Suprapubic skin (tissue), 4 donors: ENCODE data around the gene ASB18. TPM values are rescaled to one million over a fixed set of nuclear protein-coding genes. Genes with fewer than 3 reads are reported as not detected.

Experiments used
- DNase-seq, 2 donors: peaks; one replicate each; pipeline ENCODE4 v3.0.0-alpha.2; 2019; ENCODE audit warnings: low spot score in 2 of 2
- H3K27ac ChIP-seq: fragments of 200-600 bp; sonication (generic); one replicate; pipeline ENCODE4 v1.5.1; 2019
- H3K27me3 ChIP-seq: fragments of 200-600 bp; sonication (generic); one replicate; pipeline ENCODE4 v1.5.1; 2019
- H3K36me3 ChIP-seq: fragments of 200-600 bp; sonication (generic); one replicate; pipeline ENCODE4 v1.5.1; 2019
- H3K4me1 ChIP-seq: fragments of 200-600 bp; sonication (generic); one replicate; pipeline ENCODE4 v1.5.1; 2019
- H3K4me3 ChIP-seq: fragments of 200-600 bp; sonication (generic); one replicate; pipeline ENCODE4 v1.5.1; 2019; ENCODE audit warnings: mild to moderate bottlenecking
- H3K9me3 ChIP-seq: fragments of 200-600 bp; sonication (generic); one replicate; pipeline ENCODE4 v1.5.1; 2019
- CTCF ChIP-seq, 2 donors: fragments of 200-600 bp in 1 of 2; fragments of 450-650 bp in 1 of 2; sonication (generic) in 1 of 2; IDR thresholded peaks; one replicate each; pipeline ENCODE4 v1.5.1; 2016 to 2019; ENCODE audit warnings: antibody characterized with exemption in 2 of 2, mild to moderate bottlenecking in 1 of 2, moderate library complexity in 1 of 2
- EP300 ChIP-seq: sonication (generic); formaldehyde crosslinking; IDR thresholded peaks from one replicate; pipeline ENCODE4 v1.6.1; 2017; ENCODE audit warnings: antibody characterized with exemption
- POLR2A ChIP-seq, 2 donors: fragments of 450-650 bp; IDR thresholded peaks; one replicate each; pipeline ENCODE4 v1.6.1; 2017; ENCODE audit warnings: antibody characterized with exemption in 2 of 2, mild to moderate bottlenecking in 2 of 2, moderate library complexity in 2 of 2
- POLR2AphosphoS5 ChIP-seq, 3 donors: sonication (generic); formaldehyde crosslinking; IDR thresholded peaks; one replicate each; pipeline ENCODE4 v1.6.1; 2017; ENCODE audit warnings: antibody characterized with exemption in 3 of 3
- WGBS: methylation state at CpG from one replicate; pipeline ENCODE4 v1.1.5; 2018; 5-methylcytosine and 5-hydroxymethylcytosine counted together
- total RNA-seq, 4 donors: library from RNA; depleted of rRNA; stranded (reverse); fragments of >200 nt; gene quantifications; one replicate each; pipeline ENCODE4 v1.1.0, GENCODE V29; 2016

ASB18 gene
- total RNA-seq, 4 donors from 2014 or later = 0.13 TPM; not detected in 3

- peaks cover 5% of the 10 kb centered on the region for H3K4me1 ChIP-seq
These were observed 108.8 kb downstream of the ASB18 start for GRCh38 chr2:236155406-236155805.

GRCh38 chr2:236146436-236146835, 117.8 kb downstream of the ASB18 start:
- Histone ChIP-seq H3K4me3 (no peak overlapping the region), H3K4me1 (no peaks in the 10 kb centered on the region), H3K36me3 (no peaks in the 10 kb centered on the region), H3K27ac (no peak overlapping the region), H3K9me3 (no peaks in the 10 kb centered on the region), H3K27me3 (no peaks in the 10 kb centered on the region)
- DNase-seq = no peak
- TF ChIP-seq EP300 (no peak), CTCF (IDR thresholded peaks at IDR 0.05) (no peak), POLR2A (IDR thresholded peaks at IDR 0.05) (no peak), POLR2AphosphoS5 (IDR thresholded peaks at IDR 0.05) (no peak)
- WGBS = 96% methylated on average over 7 of the region's 7 CpGs

More at GRCh38 chr2:236155406-236155805, 108.8 kb downstream of the ASB18 start:
- Histone ChIP-seq H3K9me3 (no peaks in the 10 kb centered on the region), H3K27me3 (peaks cover 35% of the 10 kb centered on the region), H3K36me3 (no peaks in the 10 kb centered on the region), H3K4me3 (no peak overlapping the region), H3K27ac (no peak overlapping the region)
- TF ChIP-seq CTCF (IDR thresholded peaks at IDR 0.05) = no peak
- no peak for TF ChIP-seq POLR2AphosphoS5 (IDR thresholded peaks at IDR 0.05)
- no peak for TF ChIP-seq EP300
- TF ChIP-seq POLR2A (IDR thresholded peaks at IDR 0.05) = no peak
- 83% methylated on average over 3 of the region's 3 CpGs for WGBS
- no peak for DNase-seq

GRCh38 chr2:236143811-236144210, 120.4 kb downstream of the ASB18 start:
- H3K27ac ChIP-seq = no peak overlapping the region
- TF ChIP-seq CTCF (IDR thresholded peaks at IDR 0.05) (no peak), EP300 (no peak), POLR2AphosphoS5 (IDR thresholded peaks at IDR 0.05) (no peak), POLR2A (IDR thresholded peaks at IDR 0.05) (no peak)
- H3K4me1 ChIP-seq = no peaks in the 10 kb centered on the region
- no peaks in the 10 kb centered on the region for H3K9me3 ChIP-seq
- no peak overlapping the region for H3K4me3 ChIP-seq
- DNase-seq = no peak
- WGBS = 97% methylated on average over 10 of the region's 10 CpGs
- no peaks in the 10 kb centered on the region for H3K36me3 ChIP-seq
- no peaks in the 10 kb centered on the region for H3K27me3 ChIP-seq

Other genes starting within 250 kb of the ASB18 start
- gene GBX2, start 96.0 kb downstream of the ASB18 start, total RNA-seq = under 1 TPM in 1 of 4 donors, not detected in 3; 0.60 TPM